ENCODE data around the gene DMPK.

DNA sequence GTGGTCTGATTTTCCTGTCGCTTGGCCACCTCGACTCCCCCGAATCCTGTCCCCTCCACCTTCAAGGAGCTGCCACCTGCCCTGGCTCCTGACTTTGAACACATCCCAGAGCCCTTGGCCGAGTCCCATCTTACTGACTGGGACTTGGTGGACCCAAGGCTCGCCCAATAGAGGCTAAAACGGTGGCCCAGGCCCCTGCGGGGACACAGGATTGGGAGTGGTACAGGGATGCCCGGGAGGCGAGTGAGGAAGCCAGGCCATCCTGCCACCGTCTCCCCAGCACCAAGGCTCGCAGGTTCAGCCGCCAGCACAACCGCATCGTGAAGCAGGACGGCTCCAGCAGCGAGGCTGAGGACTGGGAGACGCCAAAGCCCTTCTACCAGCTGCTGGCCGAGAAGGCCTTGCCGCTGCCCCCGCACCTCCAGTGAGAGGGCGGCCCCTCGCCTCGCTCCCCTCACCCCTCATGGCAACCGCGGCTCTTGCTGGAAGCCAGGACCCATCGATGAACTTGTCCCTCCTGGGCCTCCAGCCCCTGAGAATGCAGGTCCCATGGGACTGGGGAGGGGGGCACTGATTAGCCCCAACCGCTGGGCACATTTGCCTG lies 18.5 kb downstream of the DMPK start:
- no peak for TF ChIP-seq CTCF (IDR thresholded peaks at IDR 0.05 in 2 of 3, conservative IDR thresholded peaks at IDR 0.05 in 1 of 3; ENCODE audit: insufficient read depth in 2 of 3, low read depth in 1 of 3, low read length in 3 of 3)
- TF ChIP-seq CEBPZ (IDR thresholded peaks at IDR 0.05; ENCODE audit: borderline replicate concordance, low read depth, low read length), result no peak

Data from K562 (cell line).